RWPE1 (cell line): Measurements from ENCODE around the gene TPCN2.

ENCODE experiments used
- CTCF ChIA-PET: fragments of 350-600 bp; sonication (Branson Sonifier 250); formaldehyde crosslinking; extraction: SDS; loops from one replicate; lab custom pipeline; 2021; lab: Yijun Ruan, JAX
- POLR2A ChIA-PET: fragments of 400-600 bp; formaldehyde crosslinking; extraction: SDS; loops from one replicate; lab custom pipeline; 2020; ENCODE audit warnings: antibody characterized with exemption; ENCODE audit not compliant: low non-redundant PET; lab: Yijun Ruan, JAX
- DNase-seq: peaks from one replicate; pipeline ENCODE4 v3.0.0; 2012; ENCODE audit warnings: low spot score
- H3K27ac ChIP-seq: fragments of 450-650 bp; 2 replicates; pipeline ENCODE4 v1.5.1; 2017
- CTCF ChIP-seq: fragments of 450-650 bp; conservative IDR thresholded peaks from 2 replicates; pipeline ENCODE4 v1.5.1; 2017; ENCODE audit warnings: low read depth, mild to moderate bottlenecking

TPCN2 gene

DNA sequence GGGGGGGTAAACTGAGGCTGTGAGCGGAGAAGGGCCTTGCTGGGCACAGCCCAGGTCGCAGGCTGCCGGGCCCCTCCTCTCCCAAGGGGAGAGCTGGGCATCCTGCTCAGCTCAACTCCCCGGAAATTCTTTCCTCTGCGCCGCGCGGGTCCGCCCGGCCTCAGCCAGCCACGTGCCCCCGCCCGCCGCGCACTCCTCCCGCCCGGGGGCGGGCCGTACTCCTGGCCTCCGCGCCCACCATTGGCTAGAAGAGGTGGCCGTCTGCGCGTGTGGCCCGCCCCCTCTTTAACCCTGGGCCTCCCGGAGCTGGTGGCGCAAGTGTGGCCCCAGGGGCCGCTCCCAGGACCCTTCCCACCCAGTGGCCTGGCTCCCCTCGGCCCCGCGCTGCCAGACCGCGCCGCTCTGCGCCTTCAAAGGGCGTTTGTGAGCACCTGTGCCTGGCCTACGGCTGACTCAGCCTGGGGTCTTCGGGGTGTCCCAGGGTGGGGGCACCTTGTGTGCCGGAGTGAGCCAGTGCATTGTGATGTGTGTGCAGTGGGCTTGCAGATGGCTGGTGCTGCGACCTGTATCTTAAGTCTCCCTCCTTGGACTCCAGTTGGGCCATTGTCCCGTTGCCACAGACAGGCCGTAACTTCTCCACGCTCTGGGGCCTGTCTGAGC is 37.6 kb upstream of the TPCN2 start:
- CTCF ChIA-PET: interaction anchor here (0.5 to 0.8 kb wide), 2 partner anchors 10 to 61 kb away, joined by 3 read pairs; no protein-coding TSS in a partner anchor
- POLR2A ChIA-PET: no interaction called here
- H3K27ac ChIP-seq: peak overlapping the region; percentile 95
- TF ChIP-seq CTCF: no peak
- peak; percentile 73 for DNase-seq

DNA sequence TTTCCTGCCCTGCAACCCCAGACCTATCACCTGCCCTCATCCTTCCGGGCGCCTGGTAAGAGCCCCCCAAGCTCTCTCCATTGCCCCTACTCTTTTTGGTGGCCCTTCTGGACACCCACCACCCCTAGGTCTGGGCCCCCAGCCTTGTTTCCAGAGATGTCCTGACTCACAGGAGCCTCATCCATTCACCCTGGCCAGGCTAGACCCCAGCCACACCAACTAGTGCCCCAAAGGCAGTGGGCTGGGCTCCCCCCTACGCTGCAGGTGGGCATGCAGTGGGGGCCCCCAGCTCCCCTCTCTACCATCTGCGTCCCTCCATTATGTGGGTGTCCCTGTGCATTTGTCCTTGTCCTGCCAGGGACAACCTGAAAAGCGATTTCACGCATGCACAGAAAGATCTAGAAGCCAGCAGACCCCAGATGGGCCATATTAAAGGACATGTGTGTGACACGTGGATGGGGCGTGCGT is 37.1 kb upstream of the TPCN2 start:
- no peak for DNase-seq
- TF ChIP-seq CTCF: no peak
- ChIA-PET CTCF (interaction anchor here (0.5 kb wide), 1 partner anchor 62 kb away, joined by 3 read pairs; no protein-coding TSS in a partner anchor), POLR2A (no interaction called here)
- peak overlapping the region; percentile 95 for H3K27ac ChIP-seq

- TF ChIP-seq CTCF: no peak
- peak overlapping the region; percentile 95 for H3K27ac ChIP-seq
- DNase-seq: no peak
- POLR2A ChIA-PET: interaction anchor here (0.5 kb wide), 1 partner anchor 73 kb away, joined by 3 read pairs; no protein-coding TSS in a partner anchor
- CTCF ChIA-PET: interaction anchor here (0.6 to 1.1 kb wide), 2 partner anchors 15 to 26 kb away, joined by 3 to 4 read pairs; no protein-coding TSS in a partner anchor
Measured at GRCh38 chr11:69012092-69013008, 36.4 kb upstream of the TPCN2 start.

DNA sequence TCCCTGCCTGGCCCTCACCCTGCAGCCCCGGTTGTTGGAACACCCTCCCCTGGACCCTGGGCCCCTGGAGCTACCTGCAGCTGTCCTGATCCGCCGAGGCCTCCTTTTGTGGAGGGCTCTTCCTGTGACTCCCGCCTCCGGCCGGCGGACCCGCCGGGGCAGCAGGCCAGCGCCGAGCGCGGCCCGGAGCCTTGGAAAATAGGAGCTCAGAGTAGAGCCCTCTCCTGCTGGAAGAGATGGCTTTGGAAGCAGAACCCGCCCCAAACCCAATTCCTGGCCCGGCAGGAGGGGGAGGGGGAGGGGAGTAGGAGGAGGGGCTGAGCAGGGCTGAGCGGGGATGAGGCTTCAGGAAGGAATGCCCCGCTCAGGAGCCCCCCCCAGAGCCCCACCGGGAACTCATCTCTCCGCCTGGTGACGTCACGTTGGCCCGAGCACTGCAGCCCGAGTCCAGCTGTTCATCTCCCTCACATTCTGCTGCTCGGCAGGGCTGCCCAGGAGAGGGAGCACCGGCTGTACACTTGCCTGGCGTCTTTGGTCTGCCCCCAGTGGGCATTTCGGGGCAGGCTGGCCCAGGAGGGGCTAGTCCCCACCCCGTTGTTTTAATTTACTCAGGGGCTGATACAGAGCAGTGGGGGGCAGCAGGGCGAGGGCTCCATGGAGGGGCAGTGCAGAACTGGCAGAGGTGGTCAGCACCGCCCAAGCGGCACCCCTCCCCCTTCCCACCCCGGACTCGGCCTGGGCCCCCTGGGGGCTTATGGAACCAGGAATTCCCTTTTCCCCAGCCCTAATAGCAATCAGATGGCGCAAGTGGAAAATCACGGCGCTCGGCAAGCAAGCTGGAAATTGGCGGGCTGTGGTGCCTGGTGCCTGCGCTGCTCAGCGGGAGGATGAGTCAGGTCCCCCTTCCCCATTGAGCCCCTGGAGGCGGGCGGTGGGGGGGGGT is 35.5 kb upstream of the TPCN2 start, which contains the start of gene MRGPRF:
Gene MRGPRF, minus strand, starts transcription at position 238 of the 943 bp plus-strand sequence. CDS start 3,345 bp downstream, outside the sequence.
- ChIA-PET CTCF (interaction anchor here (0.6 to 1.1 kb wide), 2 partner anchors 14 to 25 kb away, joined by 3 to 4 read pairs; no protein-coding TSS in a partner anchor), POLR2A (interaction anchor here (0.5 kb wide), 1 partner anchor 74 kb away, joined by 3 read pairs; no protein-coding TSS in a partner anchor)
- no peak for DNase-seq
- TF ChIP-seq CTCF: 0 out of 2 replicates have a peak, but pooled peaks have one; percentile 8
- H3K27ac ChIP-seq: peak within 1 kb of the TSS; percentile 95

GRCh38 chr11:69014084-69014851 is 34.5 kb upstream of the TPCN2 start:
- H3K27ac ChIP-seq: no peak overlapping the region
- ChIA-PET POLR2A (no interaction called here), CTCF (interaction anchor here (0.5 kb wide), 1 partner anchor 657 kb away, joined by 3 read pairs; no protein-coding TSS in a partner anchor)
- DNase-seq: no peak
- TF ChIP-seq CTCF: no peak
